IMR-90 (cell line): ENCODE data around the gene LRRC47.

Experiments used
- CEBPB ChIP-seq: IDR thresholded peaks from 2 replicates; pipeline ENCODE4 v1.6.1; 2012; ENCODE audit warnings: low read depth, low read length, improper control_type of control experiment
- CHD1 ChIP-seq: IDR thresholded peaks from 2 replicates; pipeline ENCODE4 v1.6.1; 2012; ENCODE audit warnings: low read depth, low read length, improper control_type of control experiment
- CTCF ChIP-seq: conservative IDR thresholded peaks from 2 replicates; pipeline ENCODE4 v1.5.1; 2012; ENCODE audit warnings: mild to moderate bottlenecking, low read depth, low read length, improper control_type of control experiment
- ELK1 ChIP-seq: fragments of 150-350 bp; IDR thresholded peaks from 2 replicates; pipeline ENCODE4 v1.6.1; 2016; ENCODE audit warnings: low read depth, mild to moderate bottlenecking, low read length, moderate library complexity, borderline replicate concordance
- MAFK ChIP-seq: IDR thresholded peaks from 2 replicates; pipeline ENCODE4 v1.6.1; 2012; ENCODE audit warnings: low read depth, low read length, improper control_type of control experiment
- MAZ ChIP-seq: IDR thresholded peaks from 2 replicates; pipeline ENCODE4 v1.6.1; 2012; ENCODE audit warnings: low read depth, mild to moderate bottlenecking, low read length, improper control_type of control experiment, moderate library complexity, borderline replicate concordance
- MXI1 ChIP-seq: IDR thresholded peaks from 2 replicates; pipeline ENCODE4 v1.6.1; 2012; ENCODE audit warnings: low read depth, mild to moderate bottlenecking, low read length, moderate library complexity, borderline replicate concordance
- NFE2L2 ChIP-seq: fragments of 150-350 bp; IDR thresholded peaks from 2 replicates; pipeline ENCODE4 v1.6.1; 2016; ENCODE audit warnings: low read depth, mild to moderate bottlenecking, low read length
- POLR2A ChIP-seq: IDR thresholded peaks from 2 replicates; pipeline ENCODE4 v1.6.1; 2012; ENCODE audit warnings: mild to moderate bottlenecking, low read depth, low read length
- RAD21 ChIP-seq: IDR thresholded peaks from 2 replicates; pipeline ENCODE4 v1.6.1; 2012; ENCODE audit warnings: low read length, improper control_type of control experiment
- RFX5 ChIP-seq: IDR thresholded peaks from 2 replicates; pipeline ENCODE4 v1.8.0; 2012; ENCODE audit warnings: low read depth, mild to moderate bottlenecking, low read length, moderate library complexity
- SMC3 ChIP-seq: fragments of 150-350 bp; IDR thresholded peaks from 2 replicates; pipeline ENCODE4 v1.6.1; 2016; ENCODE audit warnings: low read depth, mild to moderate bottlenecking, antibody characterized with exemption, low read length, moderate library complexity
- USF2 ChIP-seq: fragments of 150-350 bp; IDR thresholded peaks from 2 replicates; pipeline ENCODE4 v1.6.1; 2017; ENCODE audit warnings: mild to moderate bottlenecking, antibody characterized with exemption, low read length, low read depth

- TF ChIP-seq CTCF (no peak), SMC3 (no peak), NFE2L2 (no peak), CEBPB (no peak), USF2 (no peak), POLR2A (no peak), RAD21 (no peak), MXI1 (no peak), CHD1 (no peak), MAFK (no peak), ELK1 (no peak), RFX5 (no peak), MAZ (no peak)
Observed at GRCh38 chr1:3788756-3789420, 7.4 kb downstream of the LRRC47 start.
